ENCODE results near the gene CYP4A11.
"Not testable (repeated sequence)": the region's sequence is repeated elsewhere in the genome, so short reads cannot be mapped to it uniquely, and the experiment has no call there.

Gene CYP4A11, protein sequence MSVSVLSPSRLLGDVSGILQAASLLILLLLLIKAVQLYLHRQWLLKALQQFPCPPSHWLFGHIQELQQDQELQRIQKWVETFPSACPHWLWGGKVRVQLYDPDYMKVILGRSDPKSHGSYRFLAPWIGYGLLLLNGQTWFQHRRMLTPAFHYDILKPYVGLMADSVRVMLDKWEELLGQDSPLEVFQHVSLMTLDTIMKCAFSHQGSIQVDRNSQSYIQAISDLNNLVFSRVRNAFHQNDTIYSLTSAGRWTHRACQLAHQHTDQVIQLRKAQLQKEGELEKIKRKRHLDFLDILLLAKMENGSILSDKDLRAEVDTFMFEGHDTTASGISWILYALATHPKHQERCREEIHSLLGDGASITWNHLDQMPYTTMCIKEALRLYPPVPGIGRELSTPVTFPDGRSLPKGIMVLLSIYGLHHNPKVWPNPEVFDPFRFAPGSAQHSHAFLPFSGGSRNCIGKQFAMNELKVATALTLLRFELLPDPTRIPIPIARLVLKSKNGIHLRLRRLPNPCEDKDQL
- total RNA-seq = 0 reads per million in 3 donors

DNA sequence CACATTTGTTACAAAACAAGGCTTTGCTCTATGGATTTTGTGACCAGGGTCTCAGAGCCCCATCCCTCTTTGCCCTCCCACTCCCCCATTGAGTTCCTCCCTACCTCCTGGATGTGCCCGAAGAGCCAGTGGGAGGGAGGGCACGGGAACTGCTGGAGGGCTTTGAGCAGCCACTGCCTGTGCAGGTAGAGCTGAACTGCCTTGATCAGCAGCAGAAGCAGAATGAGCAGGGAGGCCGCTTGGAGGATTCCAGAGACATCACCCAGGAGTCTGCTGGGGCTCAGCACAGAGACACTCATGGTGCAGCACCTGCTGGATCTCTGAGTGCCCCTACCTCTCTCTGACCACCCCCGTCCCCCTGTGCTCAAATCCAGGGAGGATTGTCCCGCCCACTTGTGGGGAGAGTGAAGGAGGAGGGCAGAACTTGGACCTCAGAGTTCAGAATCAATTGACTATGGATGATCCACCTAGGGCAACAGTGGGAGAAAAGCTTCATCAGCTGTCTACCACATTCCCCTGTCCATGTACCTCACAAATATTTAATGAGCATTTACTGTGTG is at the start of gene CYP4A11:
TSS of gene CYP4A11 (minus strand) at position 342 of the 560 bp plus-strand sequence. CDS start at position 299, 43 bp downstream.
- no peak within 1 kb of the TSS for H3K4me3 ChIP-seq (ENCODE audit: insufficient read depth, low read depth, low read length, poor library complexity, severe bottlenecking)
- no peaks in the 10 kb centered on the region for H3K4me1 ChIP-seq (ENCODE audit: control insufficient read depth, insufficient read depth, low read length, poor library complexity, severe bottlenecking)
- H3K36me3 ChIP-seq (ENCODE audit: control insufficient read depth, insufficient read depth, low read length) = no peaks in the 10 kb centered on the region
- no peaks in the 10 kb centered on the region for H3K9me3 ChIP-seq (ENCODE audit: control insufficient read depth, low read length)
- no peak within 1 kb of the TSS for H3K27ac ChIP-seq (ENCODE audit: insufficient read depth, low read length, poor library complexity, severe bottlenecking)
- no peak for DNase-seq
- no peaks in the 10 kb centered on the region for H3K27me3 ChIP-seq (replicated peaks; ENCODE audit: control insufficient read depth, insufficient read depth, low read length, poor library complexity, severe bottlenecking)

DNA sequence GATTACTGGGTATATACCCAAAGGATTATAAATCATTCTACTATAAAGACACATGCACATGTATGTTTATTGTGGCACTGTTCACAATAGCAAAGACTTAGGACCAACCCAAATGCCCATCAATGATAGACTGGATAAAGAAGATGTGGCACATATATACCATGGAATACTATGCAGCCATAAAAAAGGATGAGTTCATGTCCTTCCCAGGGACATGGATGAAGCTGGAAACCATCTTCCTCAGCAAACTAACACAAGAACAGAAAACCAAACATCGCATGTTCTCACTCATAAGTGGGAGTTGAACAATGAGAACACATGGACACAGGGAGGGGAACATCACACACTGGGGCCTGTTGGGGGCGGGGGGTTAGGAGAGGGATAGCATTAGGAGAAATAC is 49.3 kb upstream of the CYP4A11 start:
- not testable (repeated sequence) for H3K9me3 ChIP-seq (ENCODE audit: control insufficient read depth, low read length); H3K4me3 ChIP-seq (ENCODE audit: insufficient read depth, low read depth, low read length, poor library complexity, severe bottlenecking); H3K4me1 ChIP-seq (ENCODE audit: control insufficient read depth, insufficient read depth, low read length, poor library complexity, severe bottlenecking); H3K36me3 ChIP-seq (ENCODE audit: control insufficient read depth, insufficient read depth, low read length); H3K27ac ChIP-seq (ENCODE audit: insufficient read depth, low read length, poor library complexity, severe bottlenecking); H3K27me3 ChIP-seq (replicated peaks; ENCODE audit: control insufficient read depth, insufficient read depth, low read length, poor library complexity, severe bottlenecking); DNase-seq

DNA sequence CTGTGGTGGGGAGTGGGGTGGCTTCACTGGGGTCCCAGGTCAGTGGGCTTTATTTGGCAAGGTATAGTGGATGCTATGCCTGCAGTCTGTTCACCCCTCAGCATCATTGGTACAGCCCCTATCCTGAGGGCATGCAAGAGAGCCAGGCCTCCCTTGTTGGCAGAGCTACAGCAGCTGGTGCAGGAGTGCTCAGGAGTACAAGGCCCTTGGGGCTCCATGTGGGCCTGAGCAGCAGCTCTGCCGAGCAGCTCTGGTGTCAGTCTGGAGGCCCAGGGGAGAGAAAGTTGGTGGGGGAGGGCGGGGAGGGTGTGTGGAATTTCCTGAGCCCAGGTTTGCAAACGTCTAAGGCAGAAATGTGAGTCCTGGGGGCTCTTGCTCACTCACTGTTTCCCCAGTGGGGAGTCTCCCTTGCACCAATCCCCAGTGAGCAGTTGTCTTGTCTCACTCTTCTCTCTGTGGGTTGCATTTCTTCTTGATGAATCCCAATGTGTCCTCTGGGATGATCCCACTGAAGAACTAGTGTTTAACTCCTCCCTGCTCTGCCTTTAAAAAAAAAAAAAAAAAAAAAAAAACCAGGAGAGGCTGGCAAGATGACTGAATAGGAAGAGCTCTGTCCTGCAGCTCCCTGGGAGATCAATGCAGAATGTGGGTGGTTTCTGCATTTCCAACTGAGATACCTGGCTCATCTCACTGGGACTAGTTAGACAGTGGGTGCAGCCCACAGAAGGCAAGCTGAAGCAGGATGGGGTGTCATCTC is 42.7 kb upstream of the CYP4A11 start:
- no peaks in the 10 kb centered on the region for H3K36me3 ChIP-seq (ENCODE audit: control insufficient read depth, insufficient read depth, low read length)
- H3K4me3 ChIP-seq (ENCODE audit: insufficient read depth, low read depth, low read length, poor library complexity, severe bottlenecking) = no peak overlapping the region
- H3K9me3 ChIP-seq (ENCODE audit: control insufficient read depth, low read length) = no peaks in the 10 kb centered on the region
- H3K27ac ChIP-seq (ENCODE audit: insufficient read depth, low read length, poor library complexity, severe bottlenecking) = no peak overlapping the region
- no peaks in the 10 kb centered on the region for H3K4me1 ChIP-seq (ENCODE audit: control insufficient read depth, insufficient read depth, low read length, poor library complexity, severe bottlenecking)
- no peak for DNase-seq
- no peaks in the 10 kb centered on the region for H3K27me3 ChIP-seq (replicated peaks; ENCODE audit: control insufficient read depth, insufficient read depth, low read length, poor library complexity, severe bottlenecking)

DNA sequence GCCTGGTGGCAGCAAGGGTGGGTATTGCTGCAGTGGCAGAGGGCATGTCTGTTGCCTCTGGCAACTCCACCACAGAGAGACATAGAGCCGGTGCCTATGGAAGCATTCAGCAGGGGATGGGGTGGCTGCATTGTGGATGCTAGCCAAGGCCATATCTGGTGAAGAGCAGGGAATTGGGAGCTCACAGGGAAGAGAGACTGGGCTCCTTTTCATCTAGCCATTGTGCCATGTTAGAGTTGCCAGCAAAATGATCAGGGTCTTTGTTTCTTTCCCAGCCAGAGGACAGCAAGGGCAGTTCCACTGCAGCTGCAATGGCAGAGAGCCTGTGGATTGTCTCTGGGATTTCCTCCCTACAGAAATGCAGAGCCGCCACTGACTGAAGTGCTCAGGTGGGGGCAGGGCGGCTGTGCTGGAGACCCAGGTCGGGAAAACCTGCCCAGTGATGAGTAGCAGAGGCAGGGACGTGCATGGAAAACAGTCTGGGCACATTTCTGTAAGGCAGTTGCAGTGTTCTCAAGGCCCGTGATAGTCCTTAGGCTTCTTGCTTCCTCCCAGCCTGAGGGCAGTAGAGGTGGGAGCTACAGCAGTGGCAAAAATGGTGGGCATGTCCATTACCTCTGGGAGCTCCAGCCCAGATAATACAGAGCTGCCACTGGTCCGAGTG is 42.0 kb upstream of the CYP4A11 start:
- Histone ChIP-seq H3K27me3 (replicated peaks; ENCODE audit: control insufficient read depth, insufficient read depth, low read length, poor library complexity, severe bottlenecking) (no peaks in the 10 kb centered on the region), H3K9me3 (ENCODE audit: control insufficient read depth, low read length) (no peaks in the 10 kb centered on the region), H3K27ac (ENCODE audit: insufficient read depth, low read length, poor library complexity, severe bottlenecking) (no peak overlapping the region), H3K4me1 (ENCODE audit: control insufficient read depth, insufficient read depth, low read length, poor library complexity, severe bottlenecking) (no peaks in the 10 kb centered on the region), H3K36me3 (ENCODE audit: control insufficient read depth, insufficient read depth, low read length) (no peaks in the 10 kb centered on the region), H3K4me3 (ENCODE audit: insufficient read depth, low read depth, low read length, poor library complexity, severe bottlenecking) (no peak overlapping the region)
- DNase-seq = no peak

DNA sequence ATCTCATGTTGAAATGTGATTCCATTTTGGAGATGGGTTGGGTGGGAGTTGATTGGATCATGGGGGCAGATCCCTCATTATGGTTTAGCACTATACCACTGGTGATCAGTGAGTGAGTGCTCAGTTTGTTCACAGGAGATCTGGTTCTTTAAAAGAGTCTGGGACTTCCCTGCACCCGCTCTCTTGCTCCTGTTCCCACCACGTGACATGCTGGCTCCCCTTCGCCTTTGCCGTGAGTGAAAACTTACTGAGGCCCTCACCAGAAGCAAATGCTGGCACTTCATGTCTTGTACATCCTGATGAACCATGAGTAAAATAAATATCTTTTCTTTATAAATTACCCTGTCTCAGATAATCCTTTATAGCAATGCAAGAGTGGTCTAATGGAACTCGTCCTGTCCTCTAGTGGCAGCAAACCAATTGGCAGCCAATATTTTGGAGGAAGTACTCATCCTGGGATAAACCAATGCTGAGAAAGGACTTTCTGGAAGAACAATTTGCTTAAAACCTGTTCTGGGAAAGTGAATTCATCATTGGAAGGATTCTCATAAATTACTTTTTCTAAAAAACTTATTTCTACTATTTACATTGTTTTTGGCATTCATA is 27.8 kb upstream of the CYP4A11 start:
- H3K36me3 ChIP-seq (ENCODE audit: control insufficient read depth, insufficient read depth, low read length) = no peaks in the 10 kb centered on the region
- H3K4me3 ChIP-seq (ENCODE audit: insufficient read depth, low read depth, low read length, poor library complexity, severe bottlenecking) = no peak overlapping the region

DNA sequence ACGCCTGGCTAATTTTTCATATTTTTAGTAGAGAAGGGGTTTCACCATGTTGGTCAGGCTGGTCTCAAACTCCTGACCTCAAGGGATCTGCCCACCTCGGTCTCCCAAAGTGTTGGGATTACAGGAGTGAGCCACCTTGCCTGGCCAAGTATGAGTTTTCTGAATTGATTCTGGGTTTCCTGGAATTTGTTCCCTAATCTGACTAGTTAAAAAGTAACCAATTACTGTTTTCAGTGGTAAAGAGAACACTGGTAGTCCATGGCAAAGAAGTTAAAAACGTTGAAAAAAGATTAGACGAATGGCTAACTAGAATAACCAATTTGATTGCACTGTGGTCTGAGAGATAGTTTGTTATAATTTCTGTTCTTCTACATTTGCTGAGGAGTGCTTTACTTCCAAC is 21.0 kb upstream of the CYP4A11 start:
- DNase-seq; H3K36me3 ChIP-seq (ENCODE audit: control insufficient read depth, insufficient read depth, low read length); H3K9me3 ChIP-seq (ENCODE audit: control insufficient read depth, low read length); H3K27me3 ChIP-seq (replicated peaks; ENCODE audit: control insufficient read depth, insufficient read depth, low read length, poor library complexity, severe bottlenecking); H3K4me1 ChIP-seq (ENCODE audit: control insufficient read depth, insufficient read depth, low read length, poor library complexity, severe bottlenecking); H3K27ac ChIP-seq (ENCODE audit: insufficient read depth, low read length, poor library complexity, severe bottlenecking); H3K4me3 ChIP-seq (ENCODE audit: insufficient read depth, low read depth, low read length, poor library complexity, severe bottlenecking): not testable (repeated sequence)

More for the DNA sequence above, 27.8 kb upstream of the CYP4A11 start:
- no peaks in the 10 kb centered on the region for H3K9me3 ChIP-seq (ENCODE audit: control insufficient read depth, low read length)
- H3K27me3 ChIP-seq (replicated peaks; ENCODE audit: control insufficient read depth, insufficient read depth, low read length, poor library complexity, severe bottlenecking) = no peaks in the 10 kb centered on the region
- no peaks in the 10 kb centered on the region for H3K4me1 ChIP-seq (ENCODE audit: control insufficient read depth, insufficient read depth, low read length, poor library complexity, severe bottlenecking)
- H3K27ac ChIP-seq (ENCODE audit: insufficient read depth, low read length, poor library complexity, severe bottlenecking) = no peak overlapping the region
- no peak for DNase-seq

DNA sequence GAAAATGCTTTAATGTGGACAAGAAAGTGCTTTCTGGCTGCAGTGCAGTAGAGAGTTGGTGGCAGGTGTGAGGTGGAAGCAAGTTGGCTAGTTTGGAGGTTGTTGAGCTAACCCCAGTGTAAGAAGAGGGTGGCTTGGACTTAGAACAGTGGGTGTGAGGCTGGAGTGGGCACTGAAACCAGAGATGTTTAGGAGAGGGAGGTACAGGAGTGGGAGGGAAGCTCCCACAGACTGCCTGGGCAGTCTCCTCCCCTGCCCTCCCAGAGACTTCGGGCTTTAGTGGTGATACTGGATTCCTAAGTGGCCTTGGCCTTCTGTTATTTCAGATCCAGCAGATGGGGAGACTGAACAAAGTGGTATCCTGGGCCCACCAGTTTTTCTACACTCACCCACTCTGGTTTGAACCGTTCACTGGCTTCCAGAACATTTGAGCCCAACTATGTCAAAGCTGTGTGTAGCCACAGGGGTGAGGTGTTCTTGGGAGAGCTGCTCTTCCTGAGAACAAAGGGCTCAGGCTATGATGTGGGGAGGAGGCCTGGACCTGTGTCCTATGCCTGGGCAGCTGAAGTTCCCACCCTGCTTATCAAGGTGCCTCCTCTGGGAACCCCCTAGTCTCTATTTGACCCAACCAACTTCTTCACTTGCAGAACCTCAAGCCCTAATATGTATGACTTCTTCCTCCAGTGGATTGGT is 19.9 kb upstream of the CYP4A11 start:
- no peak overlapping the region for H3K27ac ChIP-seq (ENCODE audit: insufficient read depth, low read length, poor library complexity, severe bottlenecking)
- DNase-seq = no peak
- H3K9me3 ChIP-seq (ENCODE audit: control insufficient read depth, low read length) = no peaks in the 10 kb centered on the region
- no peaks in the 10 kb centered on the region for H3K27me3 ChIP-seq (replicated peaks; ENCODE audit: control insufficient read depth, insufficient read depth, low read length, poor library complexity, severe bottlenecking)
- H3K4me3 ChIP-seq (ENCODE audit: insufficient read depth, low read depth, low read length, poor library complexity, severe bottlenecking) = no peak overlapping the region
- no peaks in the 10 kb centered on the region for H3K4me1 ChIP-seq (ENCODE audit: control insufficient read depth, insufficient read depth, low read length, poor library complexity, severe bottlenecking)
- no peaks in the 10 kb centered on the region for H3K36me3 ChIP-seq (ENCODE audit: control insufficient read depth, insufficient read depth, low read length)

DNA sequence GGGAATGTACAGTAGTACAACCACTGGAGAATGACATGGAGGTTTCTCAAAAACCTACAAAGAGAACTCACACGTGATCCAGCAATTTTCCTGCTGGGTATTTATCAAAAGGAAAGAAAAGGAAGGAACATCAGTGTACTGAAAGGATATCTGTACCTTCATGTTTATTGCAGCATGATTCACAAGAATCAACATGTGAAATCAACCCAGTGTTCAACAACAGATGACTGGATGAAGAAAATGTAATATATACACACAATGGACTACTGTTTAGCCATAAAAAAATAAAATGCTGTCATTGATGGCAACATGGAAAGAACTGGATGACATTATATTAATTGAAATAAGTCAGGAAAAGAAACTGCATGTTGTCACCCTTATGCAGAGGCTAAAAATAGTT is 19.0 kb upstream of the CYP4A11 start:
- no peak for DNase-seq
- H3K27ac ChIP-seq (ENCODE audit: insufficient read depth, low read length, poor library complexity, severe bottlenecking) = no peak overlapping the region

DNA sequence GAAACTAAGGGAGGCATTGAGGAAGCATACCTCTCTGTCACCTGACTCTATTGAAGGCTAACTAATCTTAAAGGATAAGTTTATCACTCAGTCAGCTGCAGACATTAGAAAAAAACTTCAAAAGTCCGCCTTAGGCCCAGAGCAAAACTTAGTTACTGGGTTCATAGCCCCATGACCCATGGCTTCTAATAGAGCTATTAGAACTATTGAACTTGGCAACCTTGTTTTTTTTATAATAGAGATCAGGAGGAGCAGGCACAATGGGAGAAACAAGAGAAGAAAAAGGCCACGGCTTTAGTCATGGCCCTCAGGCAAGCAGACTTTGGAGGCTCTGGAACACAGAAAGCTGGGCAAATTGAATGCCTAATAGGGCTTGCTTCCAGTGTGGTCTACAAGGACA is 13.8 kb upstream of the CYP4A11 start:
- H3K36me3 ChIP-seq (ENCODE audit: control insufficient read depth, insufficient read depth, low read length); H3K27me3 ChIP-seq (replicated peaks; ENCODE audit: control insufficient read depth, insufficient read depth, low read length, poor library complexity, severe bottlenecking); H3K4me1 ChIP-seq (ENCODE audit: control insufficient read depth, insufficient read depth, low read length, poor library complexity, severe bottlenecking); DNase-seq; H3K9me3 ChIP-seq (ENCODE audit: control insufficient read depth, low read length); H3K4me3 ChIP-seq (ENCODE audit: insufficient read depth, low read depth, low read length, poor library complexity, severe bottlenecking); H3K27ac ChIP-seq (ENCODE audit: insufficient read depth, low read length, poor library complexity, severe bottlenecking): not testable (repeated sequence)

More for the DNA sequence above, 19.0 kb upstream of the CYP4A11 start:
- Histone ChIP-seq H3K4me3 (ENCODE audit: insufficient read depth, low read depth, low read length, poor library complexity, severe bottlenecking) (no peak overlapping the region), H3K27me3 (replicated peaks; ENCODE audit: control insufficient read depth, insufficient read depth, low read length, poor library complexity, severe bottlenecking) (no peaks in the 10 kb centered on the region), H3K4me1 (ENCODE audit: control insufficient read depth, insufficient read depth, low read length, poor library complexity, severe bottlenecking) (no peaks in the 10 kb centered on the region), H3K36me3 (ENCODE audit: control insufficient read depth, insufficient read depth, low read length) (no peaks in the 10 kb centered on the region), H3K9me3 (ENCODE audit: control insufficient read depth, low read length) (no peaks in the 10 kb centered on the region)

All from effector memory CD4-positive, alpha-beta T cell (primary cell).